Measurements from ENCODE around the gene SPSB2. TPM values are rescaled to one million over a fixed set of nuclear protein-coding genes. Genes with fewer than 3 reads are reported as not detected.

SPSB2 gene
- polyA plus RNA-seq, 1 of the 3 experiments (the other 2 are of a cell fraction): 16.9 TPM

- no peaks in the 10 kb centered on the region for H3K27me3 ChIP-seq (ENCODE audit: insufficient read depth)
- peaks cover 70% of the 10 kb centered on the region for H3K79me2 ChIP-seq (ENCODE audit: insufficient read depth)
- H3K4me1 ChIP-seq (ENCODE audit: control insufficient read depth in 1 of 2, insufficient read depth in 2 of 2, low read depth in 1 of 2, low read length in 1 of 2): peaks cover 7 to 17% of the 10 kb centered on the region in 2 experiments
- no peaks in the 10 kb centered on the region for H3K9me2 ChIP-seq
- peak within 1 kb of the TSS; percentile 67 for H2AFZ ChIP-seq (ENCODE audit: low read depth)
- peaks cover 21% of the 10 kb centered on the region for H3F3A ChIP-seq (replicated peaks; ENCODE audit: insufficient read depth)
- H3K9ac ChIP-seq: peak within 1 kb of the TSS; percentile 65
- DNase-seq: peak; percentile 92
- 2% methylated on average over 11 of the region's 65 CpGs for WGBS (ENCODE audit: low lambda C conversion rate)
- H3K4me2 ChIP-seq: peak within 1 kb of the TSS; percentile 96
- no peaks in the 10 kb centered on the region for H3K9me3 ChIP-seq
- H3K27ac ChIP-seq (ENCODE audit: low read depth in 2 of 2, low read length in 1 of 2): peak within 1 kb of the TSS; percentile 73 to 97
- H4K20me1 ChIP-seq (ENCODE audit: insufficient read depth): no peaks in the 10 kb centered on the region; the same call in 1 of the 2 replicates
- H3K36me3 ChIP-seq (replicated peaks in 1 of 2; ENCODE audit: control insufficient read depth in 1 of 2, insufficient read depth in 2 of 2, low read length in 1 of 2): peaks cover 21 to 38% of the 10 kb centered on the region in 2 experiments
- ChIA-PET CTCF (interaction anchor here (1.0 to 19.4 kb wide), 7 partner anchors 12 to 339 kb away, joined by 3 to 225 read pairs (median 11); partner anchors contain the start of genes GNB3, MLF2, P3H3 and SPSB2), POLR2A (interaction anchor here (0.8 to 3.4 kb wide), 25 partner anchors 10 to 359 kb away, joined by 3 to 57 read pairs (median 6); partner anchors contain the start of genes C12orf57, COPS7A, GAPDH and GNB3)
- H3K4me3 ChIP-seq (ENCODE audit: low read depth in 2 of 2, low read length in 1 of 2): peak within 1 kb of the TSS; percentile 70 to 76
- peak; percentile 98 for TF ChIP-seq NFIC (IDR thresholded peaks at IDR 0.05; ENCODE audit: borderline replicate concordance)
- no peak for TF ChIP-seq FOXJ3 (CRISPR knock-in tag; IDR thresholded peaks at IDR 0.05)
- TF ChIP-seq MEF2A (IDR thresholded peaks at IDR 0.05; ENCODE audit: borderline replicate concordance, low read depth): no peak
- TF ChIP-seq, protein P1, sequence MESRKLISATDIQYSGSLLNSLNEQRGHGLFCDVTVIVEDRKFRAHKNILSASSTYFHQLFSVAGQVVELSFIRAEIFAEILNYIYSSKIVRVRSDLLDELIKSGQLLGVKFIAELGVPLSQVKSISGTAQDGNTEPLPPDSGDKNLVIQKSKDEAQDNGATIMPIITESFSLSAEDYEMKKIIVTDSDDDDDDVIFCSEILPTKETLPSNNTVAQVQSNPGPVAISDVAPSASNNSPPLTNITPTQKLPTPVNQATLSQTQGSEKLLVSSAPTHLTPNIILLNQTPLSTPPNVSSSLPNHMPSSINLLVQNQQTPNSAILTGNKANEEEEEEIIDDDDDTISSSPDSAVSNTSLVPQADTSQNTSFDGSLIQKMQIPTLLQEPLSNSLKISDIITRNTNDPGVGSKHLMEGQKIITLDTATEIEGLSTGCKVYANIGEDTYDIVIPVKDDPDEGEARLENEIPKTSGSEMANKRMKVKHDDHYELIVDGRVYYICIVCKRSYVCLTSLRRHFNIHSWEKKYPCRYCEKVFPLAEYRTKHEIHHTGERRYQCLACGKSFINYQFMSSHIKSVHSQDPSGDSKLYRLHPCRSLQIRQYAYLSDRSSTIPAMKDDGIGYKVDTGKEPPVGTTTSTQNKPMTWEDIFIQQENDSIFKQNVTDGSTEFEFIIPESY (IDR thresholded peaks at IDR 0.05; ENCODE audit: borderline replicate concordance, low read depth): peak; percentile 76; the same call in 1 of the 2 replicates
- TF ChIP-seq GATA2 (CRISPR knock-in tag; IDR thresholded peaks at IDR 0.05): no peak
- TF ChIP-seq MAX (IDR thresholded peaks at IDR 0.05; ENCODE audit: low read depth): peak; percentile 43; the same call in 1 of the 2 replicates
- TF ChIP-seq, protein P2, sequence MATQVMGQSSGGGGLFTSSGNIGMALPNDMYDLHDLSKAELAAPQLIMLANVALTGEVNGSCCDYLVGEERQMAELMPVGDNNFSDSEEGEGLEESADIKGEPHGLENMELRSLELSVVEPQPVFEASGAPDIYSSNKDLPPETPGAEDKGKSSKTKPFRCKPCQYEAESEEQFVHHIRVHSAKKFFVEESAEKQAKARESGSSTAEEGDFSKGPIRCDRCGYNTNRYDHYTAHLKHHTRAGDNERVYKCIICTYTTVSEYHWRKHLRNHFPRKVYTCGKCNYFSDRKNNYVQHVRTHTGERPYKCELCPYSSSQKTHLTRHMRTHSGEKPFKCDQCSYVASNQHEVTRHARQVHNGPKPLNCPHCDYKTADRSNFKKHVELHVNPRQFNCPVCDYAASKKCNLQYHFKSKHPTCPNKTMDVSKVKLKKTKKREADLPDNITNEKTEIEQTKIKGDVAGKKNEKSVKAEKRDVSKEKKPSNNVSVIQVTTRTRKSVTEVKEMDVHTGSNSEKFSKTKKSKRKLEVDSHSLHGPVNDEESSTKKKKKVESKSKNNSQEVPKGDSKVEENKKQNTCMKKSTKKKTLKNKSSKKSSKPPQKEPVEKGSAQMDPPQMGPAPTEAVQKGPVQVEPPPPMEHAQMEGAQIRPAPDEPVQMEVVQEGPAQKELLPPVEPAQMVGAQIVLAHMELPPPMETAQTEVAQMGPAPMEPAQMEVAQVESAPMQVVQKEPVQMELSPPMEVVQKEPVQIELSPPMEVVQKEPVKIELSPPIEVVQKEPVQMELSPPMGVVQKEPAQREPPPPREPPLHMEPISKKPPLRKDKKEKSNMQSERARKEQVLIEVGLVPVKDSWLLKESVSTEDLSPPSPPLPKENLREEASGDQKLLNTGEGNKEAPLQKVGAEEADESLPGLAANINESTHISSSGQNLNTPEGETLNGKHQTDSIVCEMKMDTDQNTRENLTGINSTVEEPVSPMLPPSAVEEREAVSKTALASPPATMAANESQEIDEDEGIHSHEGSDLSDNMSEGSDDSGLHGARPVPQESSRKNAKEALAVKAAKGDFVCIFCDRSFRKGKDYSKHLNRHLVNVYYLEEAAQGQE (IDR thresholded peaks at IDR 0.05; ENCODE audit: low read depth, low read length): no peak
- TF ChIP-seq RFX5 (IDR thresholded peaks at IDR 0.05; ENCODE audit: low read length): peak; percentile 40; the same call in 1 of the 2 replicates
- TF ChIP-seq, protein P3, sequence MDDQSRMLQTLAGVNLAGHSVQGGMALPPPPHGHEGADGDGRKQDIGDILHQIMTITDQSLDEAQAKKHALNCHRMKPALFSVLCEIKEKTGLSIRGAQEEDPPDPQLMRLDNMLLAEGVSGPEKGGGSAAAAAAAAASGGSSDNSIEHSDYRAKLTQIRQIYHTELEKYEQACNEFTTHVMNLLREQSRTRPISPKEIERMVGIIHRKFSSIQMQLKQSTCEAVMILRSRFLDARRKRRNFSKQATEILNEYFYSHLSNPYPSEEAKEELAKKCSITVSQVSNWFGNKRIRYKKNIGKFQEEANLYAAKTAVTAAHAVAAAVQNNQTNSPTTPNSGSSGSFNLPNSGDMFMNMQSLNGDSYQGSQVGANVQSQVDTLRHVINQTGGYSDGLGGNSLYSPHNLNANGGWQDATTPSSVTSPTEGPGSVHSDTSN (IDR thresholded peaks at IDR 0.05): peak; percentile 97
- TF ChIP-seq RCOR1 (IDR thresholded peaks at IDR 0.05; ENCODE audit: low read length): no peak
- peak; percentile 50; the same call in 1 of the 2 replicates for TF ChIP-seq TAF1 (IDR thresholded peaks at IDR 0.05; ENCODE audit: borderline replicate concordance, low read depth, low read length)
- peak; percentile 90 for TF ChIP-seq ELF1 (IDR thresholded peaks at IDR 0.05)
- TF ChIP-seq SMC3 (IDR thresholded peaks at IDR 0.05; ENCODE audit: low read depth, low read length): no peak
- TF ChIP-seq CHD2 (IDR thresholded peaks at IDR 0.05; ENCODE audit: low read length, partially characterized antibody): peak; percentile 92
- TF ChIP-seq GABPA (IDR thresholded peaks at IDR 0.05; ENCODE audit: low read depth): peak; percentile 88
- TF ChIP-seq FOSL2 (IDR thresholded peaks at IDR 0.05; ENCODE audit: borderline replicate concordance, low read depth): no peak
- TF ChIP-seq RXRA (IDR thresholded peaks at IDR 0.05; ENCODE audit: borderline replicate concordance, low read depth): no peak
- peak; percentile 89 for TF ChIP-seq YY1 (IDR thresholded peaks at IDR 0.05; ENCODE audit: low read depth)
- no peak; the same call in none of the 2 replicates for TF ChIP-seq POLR2AphosphoS5 (IDR thresholded peaks at IDR 0.05; ENCODE audit: low read depth, low read length)
- no peak for TF ChIP-seq FOXM1 (IDR thresholded peaks at IDR 0.05; ENCODE audit: low read depth)
- TF ChIP-seq USF2 (IDR thresholded peaks at IDR 0.05; ENCODE audit: borderline replicate concordance, low read depth, low read length): no peak; the same call in 1 of the 2 replicates
- TF ChIP-seq EP300 (IDR thresholded peaks at IDR 0.05; ENCODE audit: borderline replicate concordance in 1 of 2, low read depth in 1 of 2, low read length in 1 of 2): no peak
- peak; percentile 72 for TF ChIP-seq MXI1 (IDR thresholded peaks at IDR 0.05; ENCODE audit: low read depth, low read length)
- TF ChIP-seq SIN3A (IDR thresholded peaks at IDR 0.05; ENCODE audit: borderline replicate concordance, low read depth, low read length): peak; percentile 19; the same call in 1 of the 2 replicates
- TF ChIP-seq EZH2phosphoT487 (IDR thresholded peaks at IDR 0.05; ENCODE audit: borderline replicate concordance, low read depth): no peak
Observed at GRCh38 chr12:6851921-6852650, 21.0 kb downstream of the SPSB2 start, which contains the start of gene USP5. TSS of gene USP5 (plus strand) at chr12:6852150. CDS start at chr12:6852180, 30 bp downstream.

All from SK-N-SH (cell line).